Prostate gland (tissue), 2 donors: ENCODE results near the gene MSANTD7.
"Not testable (repeated sequence)": the region's sequence is repeated elsewhere in the genome, so short reads cannot be mapped to it uniquely, and the experiment has no call there.

ENCODE experiments used
- POLR2AphosphoS5 ChIP-seq: sonication (generic); formaldehyde crosslinking; IDR thresholded peaks from one replicate; pipeline ENCODE4 v1.6.1; 2017; ENCODE audit warnings: antibody characterized with exemption
- TF ChIP-seq, protein P1 (sequence below), 4 experiments: fragments of 200-600 bp in 2 of 4; fragments of 450-650 bp in 2 of 4; sonication (generic) in 2 of 4; IDR thresholded peaks; 1 replicate in 3 of 4; 2 replicates in 1 of 4; pipeline ENCODE4 v1.5.1; 2016 to 2019; ENCODE audit warnings: antibody characterized with exemption in 4 of 4, mild to moderate bottlenecking in 2 of 4, moderate library complexity in 2 of 4

DNA sequence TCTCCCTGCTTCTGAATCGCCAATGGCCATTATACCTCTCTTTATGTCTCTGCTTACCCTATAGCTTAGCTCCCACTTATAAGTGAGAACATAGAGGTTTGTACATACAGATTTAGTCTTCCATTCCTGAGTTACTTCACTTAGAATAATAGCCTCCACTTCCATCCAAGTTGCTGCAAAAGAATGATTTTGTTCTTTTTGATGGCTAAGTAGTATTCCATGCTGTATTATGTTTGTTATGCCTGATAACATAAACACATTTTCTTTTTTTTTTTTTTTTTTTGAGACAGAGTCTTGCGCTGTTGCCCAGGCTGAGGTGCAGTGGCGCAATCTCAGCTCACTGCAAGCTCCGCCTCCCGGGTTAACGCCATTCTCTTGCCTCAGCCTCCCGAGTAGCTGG is 21.4 kb upstream of the MSANTD7 start:
- TF ChIP-seq, protein P1, sequence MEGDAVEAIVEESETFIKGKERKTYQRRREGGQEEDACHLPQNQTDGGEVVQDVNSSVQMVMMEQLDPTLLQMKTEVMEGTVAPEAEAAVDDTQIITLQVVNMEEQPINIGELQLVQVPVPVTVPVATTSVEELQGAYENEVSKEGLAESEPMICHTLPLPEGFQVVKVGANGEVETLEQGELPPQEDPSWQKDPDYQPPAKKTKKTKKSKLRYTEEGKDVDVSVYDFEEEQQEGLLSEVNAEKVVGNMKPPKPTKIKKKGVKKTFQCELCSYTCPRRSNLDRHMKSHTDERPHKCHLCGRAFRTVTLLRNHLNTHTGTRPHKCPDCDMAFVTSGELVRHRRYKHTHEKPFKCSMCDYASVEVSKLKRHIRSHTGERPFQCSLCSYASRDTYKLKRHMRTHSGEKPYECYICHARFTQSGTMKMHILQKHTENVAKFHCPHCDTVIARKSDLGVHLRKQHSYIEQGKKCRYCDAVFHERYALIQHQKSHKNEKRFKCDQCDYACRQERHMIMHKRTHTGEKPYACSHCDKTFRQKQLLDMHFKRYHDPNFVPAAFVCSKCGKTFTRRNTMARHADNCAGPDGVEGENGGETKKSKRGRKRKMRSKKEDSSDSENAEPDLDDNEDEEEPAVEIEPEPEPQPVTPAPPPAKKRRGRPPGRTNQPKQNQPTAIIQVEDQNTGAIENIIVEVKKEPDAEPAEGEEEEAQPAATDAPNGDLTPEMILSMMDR (IDR thresholded peaks at IDR 0.05) = not testable (repeated sequence)
- TF ChIP-seq POLR2AphosphoS5 = not testable (repeated sequence)
